ENCODE results near the gene LACTB. TPM values are rescaled to one million over a fixed set of nuclear protein-coding genes. Genes with fewer than 3 reads are reported as not detected.
A peak's percentile ranks its signal among the peaks of the same experiment; 100 is the strongest.
"Not testable (repeated sequence)": the region's sequence is repeated elsewhere in the genome, so short reads cannot be mapped to it uniquely, and the experiment has no call there.

Gene LACTB
- total RNA-seq, 6 experiments from 2014 or later = 37.5 to 47.6 (median 45.7) TPM

GRCh38 chr15:63096178-63096577 is 25.5 kb upstream of the LACTB start:
- Mint-ChIP-seq H3K9me3 (no peaks in the 10 kb centered on the region), H3K27ac (peak overlapping the region; percentile 57), H3K4me3 (no peak overlapping the region), H3K36me3 (ENCODE audit: low read depth) (peaks cover 6% of the 10 kb centered on the region), H3K27me3 (ENCODE audit: insufficient read depth) (peaks cover 2% of the 10 kb centered on the region; the same call in 1 of the 2 replicates), H3K4me1 (ENCODE audit: low read depth) (peaks cover 49% of the 10 kb centered on the region)
- TF ChIP-seq CTCF (IDR thresholded peaks at IDR 0.05) = no peak
- DNase-seq = no peak

- not testable (repeated sequence) for H3K4me3 Mint-ChIP-seq; H3K27ac Mint-ChIP-seq; H3K36me3 Mint-ChIP-seq (ENCODE audit: low read depth); H3K9me3 Mint-ChIP-seq; DNase-seq; H3K27me3 Mint-ChIP-seq (ENCODE audit: insufficient read depth)
- H3K4me1 Mint-ChIP-seq (ENCODE audit: low read depth) = peaks cover 40% of the 10 kb centered on the region
These were observed 22.8 kb upstream of the LACTB start for GRCh38 chr15:63098901-63099300.

- H3K4me1 Mint-ChIP-seq (ENCODE audit: low read depth) = peaks cover 36% of the 10 kb centered on the region
- H3K4me3 Mint-ChIP-seq; DNase-seq; H3K36me3 Mint-ChIP-seq (ENCODE audit: low read depth); H3K27me3 Mint-ChIP-seq (ENCODE audit: insufficient read depth); H3K27ac Mint-ChIP-seq; H3K9me3 Mint-ChIP-seq: not testable (repeated sequence)
These were observed 22.1 kb upstream of the LACTB start for GRCh38 chr15:63099581-63099980.

- Mint-ChIP-seq H3K4me3 (no peak overlapping the region), H3K36me3 (ENCODE audit: low read depth) (peaks cover 23% of the 10 kb centered on the region), H3K4me1 (ENCODE audit: low read depth) (peaks cover 23% of the 10 kb centered on the region), H3K27ac (peak overlapping the region; percentile 49; the same call in 1 of the 2 replicates), H3K27me3 (ENCODE audit: insufficient read depth) (0 out of 2 replicates have a peak, but pooled peaks cover 2% of the 10 kb centered on the region), H3K9me3 (peaks cover 5% of the 10 kb centered on the region; the same call in 1 of the 2 replicates)
- no peak for DNase-seq
- TF ChIP-seq CTCF (IDR thresholded peaks at IDR 0.05) = no peak
These were observed 18.2 kb upstream of the LACTB start for GRCh38 chr15:63103416-63103815.

- Mint-ChIP-seq H3K27me3 (ENCODE audit: insufficient read depth) (0 out of 2 replicates have a peak, but pooled peaks cover 2% of the 10 kb centered on the region), H3K36me3 (ENCODE audit: low read depth) (peaks cover 26% of the 10 kb centered on the region), H3K27ac (no peak overlapping the region), H3K4me1 (ENCODE audit: low read depth) (peaks cover 33% of the 10 kb centered on the region), H3K9me3 (peaks cover 10% of the 10 kb centered on the region), H3K4me3 (no peak overlapping the region)
- TF ChIP-seq CTCF (IDR thresholded peaks at IDR 0.05) = no peak
- no peak for DNase-seq
These were observed 16.9 kb upstream of the LACTB start for GRCh38 chr15:63104727-63105126.

- H3K27ac Mint-ChIP-seq; H3K27me3 Mint-ChIP-seq (ENCODE audit: insufficient read depth); H3K4me3 Mint-ChIP-seq: not testable (repeated sequence)
- peak; percentile 20 for DNase-seq
- Mint-ChIP-seq H3K36me3 (ENCODE audit: low read depth) (peaks cover 31% of the 10 kb centered on the region), H3K9me3 (peaks cover 16% of the 10 kb centered on the region), H3K4me1 (ENCODE audit: low read depth) (peaks cover 39% of the 10 kb centered on the region)
These were observed 16.3 kb upstream of the LACTB start for GRCh38 chr15:63105354-63105753.

GRCh38 chr15:63107895-63108546 is 13.6 kb upstream of the LACTB start:
- Mint-ChIP-seq H3K4me3 (no peak overlapping the region; the same call in 1 of the 2 replicates), H3K27me3 (ENCODE audit: insufficient read depth) (no peaks in the 10 kb centered on the region), H3K4me1 (ENCODE audit: low read depth) (peaks cover 66% of the 10 kb centered on the region), H3K27ac (peak overlapping the region; percentile 67), H3K9me3 (peaks cover 16% of the 10 kb centered on the region), H3K36me3 (ENCODE audit: low read depth) (peaks cover 36% of the 10 kb centered on the region)
- no peak for TF ChIP-seq CTCF (IDR thresholded peaks at IDR 0.05)
- peak; percentile 100 for DNase-seq

All from HFFc6 (cell line).